HG02610 (cell line): Measurements from ENCODE around the gene HOXB1.

Source experiments
- ATAC-seq: cut with Tn5 transposase; IDR thresholded peaks from one replicate; pipeline ENCODE4 v1.9.1; 2021; ENCODE audit warnings: mild to moderate bottlenecking, moderate library complexity; ENCODE audit not compliant: unreplicated experiment

HOXB1 gene

DNA sequence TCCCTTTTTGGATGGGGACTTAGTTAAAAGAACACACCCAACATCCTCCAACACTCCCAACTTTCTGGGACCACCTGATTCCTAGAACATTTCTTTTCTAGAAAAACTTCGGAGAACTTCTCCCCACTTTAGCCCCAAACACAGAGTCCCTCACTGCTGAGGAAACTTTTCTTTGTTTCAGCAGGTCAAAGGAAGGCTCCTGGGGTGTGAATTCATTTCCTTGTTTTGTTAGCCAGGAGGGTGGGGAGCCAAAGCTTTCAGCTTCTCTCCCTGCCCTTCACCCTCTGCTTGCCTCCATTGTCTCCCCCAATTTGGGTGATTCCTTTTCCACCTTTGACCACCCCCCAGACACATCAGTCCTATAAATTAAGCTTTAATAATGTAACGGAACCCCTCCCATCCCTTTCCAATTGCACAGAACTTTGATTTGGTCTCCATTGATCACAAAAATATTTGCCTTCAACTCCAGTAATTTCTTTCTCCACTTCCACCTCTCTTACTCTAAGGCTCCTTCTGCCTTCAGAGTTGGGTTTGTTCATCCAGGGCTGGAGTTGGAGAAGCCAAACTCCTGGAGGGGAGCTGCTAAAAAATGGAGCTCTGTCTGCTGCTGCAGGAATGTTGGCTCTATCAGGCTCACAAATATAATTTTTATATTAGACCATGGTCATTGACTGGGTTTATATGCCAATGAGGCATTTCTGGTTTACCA, 37.0 kb upstream of the HOXB1 start:
- ATAC-seq, result no peak

DNA sequence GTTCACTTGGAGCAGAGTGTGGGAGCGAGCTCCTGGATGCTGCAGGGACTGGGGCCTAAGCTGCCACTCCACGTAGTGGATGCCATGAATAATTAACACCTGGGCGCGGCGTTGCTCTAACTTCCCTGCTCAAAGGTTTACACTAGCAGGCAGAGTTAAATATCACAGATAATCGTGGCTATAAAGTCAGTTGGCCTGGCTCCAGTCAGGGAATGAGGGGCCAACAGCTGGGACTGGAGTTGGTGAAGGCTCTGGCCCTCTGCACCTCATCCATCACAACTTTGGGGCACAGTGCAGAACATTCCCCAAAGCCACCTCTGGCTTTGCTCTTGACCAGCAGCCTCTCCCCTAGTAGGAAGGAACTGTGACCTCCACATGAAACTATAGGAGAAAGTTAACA, 36.4 kb upstream of the HOXB1 start:
- no peak for ATAC-seq

DNA sequence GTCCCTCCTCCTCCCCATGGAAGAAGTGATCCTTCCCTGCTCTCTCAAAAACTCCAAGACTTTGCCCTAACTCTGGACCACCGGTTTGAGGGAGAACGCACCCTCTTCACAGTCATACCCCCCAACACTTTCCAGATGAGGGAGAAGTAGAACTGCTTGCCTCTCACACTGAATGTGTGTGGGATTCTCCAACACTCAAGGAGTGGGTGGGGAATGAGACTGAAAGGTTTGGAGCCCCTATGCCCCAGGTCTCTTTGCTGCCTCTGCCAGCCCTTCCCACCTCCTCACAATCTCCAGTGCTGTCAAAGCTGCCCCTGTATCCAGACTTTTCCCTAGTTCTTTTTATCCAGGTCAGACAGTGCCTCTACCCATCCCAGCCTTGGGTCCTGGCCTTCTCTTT, 35.9 kb upstream of the HOXB1 start:
- ATAC-seq, result no peak

DNA sequence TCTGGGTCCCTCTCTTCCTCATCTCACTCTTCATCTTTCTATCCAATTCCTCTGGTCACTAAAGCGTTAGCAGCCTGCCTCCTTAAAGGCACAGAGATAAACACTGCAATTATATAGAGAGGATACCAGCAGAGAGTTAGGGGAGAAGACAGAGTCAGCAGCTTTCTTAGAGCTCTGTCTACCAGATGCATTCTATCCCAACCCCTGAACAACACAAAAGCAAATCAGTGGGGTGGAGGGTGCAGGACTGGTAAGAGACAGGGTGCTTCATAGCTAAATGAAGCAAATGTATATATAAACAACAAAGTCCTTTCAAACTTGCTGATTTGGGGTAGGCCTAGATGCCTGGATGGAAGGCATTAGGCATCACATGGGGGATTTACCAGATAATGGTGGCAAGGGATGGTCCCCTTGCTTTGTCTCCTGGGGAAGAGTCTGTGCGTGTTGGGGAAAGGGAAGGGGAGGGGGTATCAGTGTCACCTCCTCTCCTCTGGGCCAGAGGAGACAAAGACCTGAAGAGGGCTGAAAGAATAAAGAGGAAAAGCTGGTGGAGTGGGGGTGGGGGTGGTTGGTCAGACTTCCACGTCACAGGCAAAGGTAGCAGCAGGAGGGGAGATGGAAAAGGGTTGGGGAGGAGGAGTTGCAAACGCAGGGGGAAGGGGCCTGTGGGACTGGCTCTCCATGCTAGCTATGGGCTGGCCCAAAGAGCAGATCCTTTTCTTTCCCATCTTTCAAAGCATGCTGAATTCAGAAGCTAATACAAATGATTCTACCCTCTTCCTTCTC, 35.3 kb upstream of the HOXB1 start:
- no peak for ATAC-seq

DNA sequence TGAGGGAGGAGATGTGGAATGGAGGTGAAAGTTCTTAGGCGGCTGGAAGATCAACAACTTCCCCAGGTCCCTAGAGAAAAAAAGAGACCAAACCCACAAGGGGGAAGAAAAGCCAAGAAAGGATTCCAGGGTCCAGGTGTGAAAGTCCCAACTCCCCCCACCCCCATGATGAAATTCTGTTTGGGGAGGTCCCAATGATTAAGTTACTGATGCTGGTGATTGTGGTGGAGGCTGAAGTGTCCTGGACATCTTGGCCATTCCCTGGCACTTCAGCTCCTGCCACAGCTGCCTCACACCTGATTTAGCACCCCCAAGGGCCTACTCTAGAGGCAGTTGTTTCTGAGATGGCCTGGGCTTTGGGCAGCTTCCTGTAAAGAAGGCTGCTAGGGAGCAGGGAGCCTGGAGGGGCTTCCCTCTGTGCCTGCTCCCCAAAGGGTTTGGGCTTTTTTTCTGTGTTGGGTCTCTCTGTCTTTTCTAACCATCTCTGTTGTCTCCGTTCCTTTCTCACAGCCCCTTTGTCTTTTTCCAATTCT, 34.3 kb upstream of the HOXB1 start:
- ATAC-seq, result no peak

DNA sequence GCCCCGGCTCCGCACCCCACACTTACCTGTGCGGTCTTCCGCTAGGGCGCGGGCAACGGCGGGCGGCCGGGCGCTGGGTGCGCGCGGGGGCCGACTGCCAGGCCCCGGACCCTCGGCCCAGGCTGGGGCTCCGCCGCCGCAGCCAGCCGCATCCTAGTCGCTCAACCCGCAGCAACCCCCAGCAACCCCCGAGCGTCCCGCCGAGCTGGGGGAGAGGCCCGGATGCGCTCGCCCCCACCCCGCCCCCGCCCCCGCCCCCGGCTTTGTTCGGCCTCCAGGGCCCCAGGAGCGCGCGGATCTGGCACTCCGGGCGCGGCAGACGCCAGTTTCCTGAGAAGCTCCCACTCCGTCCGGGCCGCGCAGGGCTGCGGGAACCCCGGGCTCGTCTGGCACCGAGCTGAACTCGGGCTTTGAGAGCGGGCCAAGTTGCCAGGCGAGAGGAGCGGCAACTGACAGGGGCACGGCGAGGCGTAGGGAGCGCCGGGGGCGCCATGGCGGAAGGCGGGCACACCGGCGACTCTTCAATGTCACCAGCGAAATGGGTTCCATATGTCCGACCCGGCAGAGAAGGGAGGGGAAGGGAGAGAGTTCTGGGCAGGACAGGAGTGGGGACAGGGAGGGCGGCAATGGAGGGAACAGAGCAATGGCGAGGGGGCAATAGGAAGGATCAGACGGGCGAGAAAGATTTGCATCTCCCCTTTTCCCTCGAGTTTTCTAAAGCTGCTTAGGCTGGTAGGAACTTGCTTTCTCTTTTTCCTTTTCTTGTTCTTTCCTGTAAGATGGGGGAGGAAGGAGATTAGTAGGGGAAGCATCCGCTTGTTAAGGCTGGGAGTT, 33.6 kb upstream of the HOXB1 start:
- no peak for ATAC-seq

DNA sequence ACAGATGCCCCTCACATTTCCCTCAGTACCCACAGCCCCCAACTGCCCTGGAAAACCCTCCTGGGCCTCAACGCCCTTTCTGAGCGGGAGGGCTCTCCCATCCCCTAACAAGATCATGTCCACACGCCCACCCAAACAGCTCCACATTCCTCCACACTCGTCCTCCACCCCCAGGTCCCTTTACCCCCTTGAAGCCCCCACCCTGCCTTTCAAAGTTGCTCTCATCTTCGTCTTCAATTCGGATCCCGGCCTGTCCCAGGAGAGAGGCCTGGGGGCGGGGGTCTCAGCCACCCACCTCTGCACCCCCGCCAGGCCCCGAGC, 33.0 kb upstream of the HOXB1 start:
- no peak for ATAC-seq

DNA sequence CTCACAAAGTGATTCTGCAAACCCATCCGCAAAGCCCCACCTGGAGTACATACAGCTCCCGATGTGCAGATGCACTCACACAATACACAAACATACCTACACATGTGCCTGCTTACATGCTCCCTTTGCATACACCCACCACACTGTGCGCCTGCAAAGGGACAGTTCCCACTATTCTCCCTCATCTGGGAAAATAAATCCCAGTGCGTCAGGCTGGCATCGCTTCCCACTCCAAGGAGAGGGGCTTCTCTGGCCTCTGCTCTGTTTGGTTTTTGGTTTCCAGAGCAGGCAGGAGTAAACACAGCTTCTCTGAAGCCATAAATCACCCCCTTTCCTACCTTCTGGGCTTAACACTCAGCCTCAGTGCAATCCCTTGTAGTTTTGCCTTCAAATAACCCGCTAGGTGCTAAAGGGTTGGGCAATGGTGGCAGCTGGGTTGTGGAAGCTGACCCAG, 32.6 kb upstream of the HOXB1 start:
- ATAC-seq, result no peak

DNA sequence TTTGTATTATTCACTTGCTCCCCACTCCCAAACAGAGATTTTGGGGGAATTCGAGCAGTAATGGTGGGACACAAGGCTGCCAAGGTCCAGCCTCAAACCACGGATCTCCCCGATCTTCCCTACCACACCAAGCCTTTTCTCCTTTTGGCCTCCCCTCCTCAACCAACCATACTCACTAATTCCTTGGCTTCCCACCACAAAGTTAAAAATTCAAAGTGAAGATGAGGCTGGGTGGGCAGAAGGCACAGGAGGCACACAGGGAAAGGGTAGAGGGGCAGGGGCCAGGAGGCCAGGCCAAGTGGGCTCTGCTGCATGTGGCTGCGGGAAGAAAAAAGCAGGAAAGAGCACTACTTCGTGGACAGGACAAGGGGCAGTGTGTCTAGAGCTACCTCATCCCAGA, 32.1 kb upstream of the HOXB1 start:
- no peak for ATAC-seq

DNA sequence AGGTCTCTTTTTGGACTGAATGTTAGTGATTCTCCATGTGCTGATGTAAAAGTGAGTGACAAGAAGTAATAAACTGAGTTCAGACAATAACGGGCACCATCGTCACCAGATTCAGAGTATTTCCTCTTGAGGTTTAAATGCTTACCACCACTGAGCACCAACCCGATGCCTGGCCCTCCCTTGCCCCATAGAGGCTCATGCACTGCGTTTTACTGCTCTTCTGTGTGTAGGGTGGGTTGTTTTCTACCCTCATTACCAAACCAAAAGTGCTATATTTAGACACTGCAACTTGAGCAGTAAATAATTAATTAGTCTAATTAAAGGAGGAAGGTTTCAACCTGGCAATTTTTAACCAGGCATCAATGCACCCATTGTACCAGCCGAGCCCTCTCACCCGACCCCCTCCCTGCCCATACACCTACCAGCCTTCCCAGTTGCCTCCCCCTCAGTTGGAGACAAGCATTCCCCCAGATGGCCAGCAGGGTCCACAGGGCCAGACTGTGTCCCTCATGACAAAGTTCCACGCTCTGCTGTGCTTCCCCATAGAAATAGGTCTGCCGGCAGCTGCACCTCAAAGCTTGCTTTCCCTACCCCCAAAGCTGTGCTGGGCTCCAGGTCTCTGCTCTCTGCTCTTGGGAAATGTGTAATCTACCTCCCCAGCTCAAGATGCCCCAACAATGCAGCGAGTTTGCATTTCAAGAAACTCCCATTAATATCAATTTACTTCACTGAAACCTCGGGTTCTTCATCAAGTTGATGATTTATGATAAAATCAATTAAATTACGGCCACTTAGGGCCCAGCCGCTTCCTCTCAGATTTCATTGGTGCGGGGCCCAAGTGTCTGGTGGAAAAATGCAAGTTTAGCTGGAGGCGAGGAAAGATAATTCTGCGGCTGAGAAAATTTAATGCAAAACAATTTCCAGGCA, 31.3 kb upstream of the HOXB1 start:
- ATAC-seq, result no peak

DNA sequence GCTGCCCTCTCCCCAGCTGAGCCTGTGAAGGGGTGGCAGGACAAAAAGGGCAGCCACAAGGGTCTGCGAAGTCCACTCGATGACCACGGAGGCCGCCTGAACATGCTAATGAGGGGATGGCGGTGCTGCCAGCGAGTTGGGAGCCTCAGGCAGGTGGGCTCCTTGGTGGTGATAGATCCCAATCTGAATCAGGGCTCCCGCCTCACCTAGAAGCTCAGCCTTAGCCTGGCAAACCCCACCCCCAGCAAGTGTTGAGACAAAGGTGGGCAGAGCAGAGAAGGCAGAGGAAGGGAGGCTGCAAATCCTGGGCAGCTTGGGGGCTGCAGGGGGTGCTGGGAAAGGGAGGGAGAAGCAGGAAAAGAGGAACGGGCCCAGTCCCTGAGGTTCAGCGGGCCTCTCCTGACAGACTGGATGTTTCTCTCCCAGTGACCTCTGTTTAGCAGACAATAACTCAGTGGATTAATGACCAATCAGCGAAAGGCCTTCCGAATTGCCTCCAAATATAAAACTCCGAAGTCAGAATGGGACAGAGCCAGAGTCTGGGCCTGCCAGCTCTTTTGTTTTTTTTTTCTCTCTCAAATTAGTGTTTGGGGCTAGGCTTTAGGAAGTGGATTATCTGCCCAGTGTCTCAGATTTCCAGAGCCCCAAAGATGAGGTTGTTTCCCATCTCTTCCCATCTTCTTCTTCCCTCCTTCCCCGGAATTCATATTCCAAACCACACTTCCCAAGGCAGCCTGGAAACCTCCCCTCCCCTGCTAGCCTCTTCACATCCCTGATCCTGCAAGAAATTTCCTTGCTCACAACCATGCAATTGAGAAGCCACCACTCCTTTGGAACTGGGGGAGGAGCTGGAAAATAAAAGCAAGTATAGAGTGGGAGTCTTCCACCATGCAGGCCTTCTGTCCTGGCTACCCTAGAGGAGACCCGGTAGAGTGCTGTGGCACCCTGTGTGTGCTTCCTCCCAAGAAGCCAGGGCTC, 29.3 kb upstream of the HOXB1 start:
- no peak for ATAC-seq

DNA sequence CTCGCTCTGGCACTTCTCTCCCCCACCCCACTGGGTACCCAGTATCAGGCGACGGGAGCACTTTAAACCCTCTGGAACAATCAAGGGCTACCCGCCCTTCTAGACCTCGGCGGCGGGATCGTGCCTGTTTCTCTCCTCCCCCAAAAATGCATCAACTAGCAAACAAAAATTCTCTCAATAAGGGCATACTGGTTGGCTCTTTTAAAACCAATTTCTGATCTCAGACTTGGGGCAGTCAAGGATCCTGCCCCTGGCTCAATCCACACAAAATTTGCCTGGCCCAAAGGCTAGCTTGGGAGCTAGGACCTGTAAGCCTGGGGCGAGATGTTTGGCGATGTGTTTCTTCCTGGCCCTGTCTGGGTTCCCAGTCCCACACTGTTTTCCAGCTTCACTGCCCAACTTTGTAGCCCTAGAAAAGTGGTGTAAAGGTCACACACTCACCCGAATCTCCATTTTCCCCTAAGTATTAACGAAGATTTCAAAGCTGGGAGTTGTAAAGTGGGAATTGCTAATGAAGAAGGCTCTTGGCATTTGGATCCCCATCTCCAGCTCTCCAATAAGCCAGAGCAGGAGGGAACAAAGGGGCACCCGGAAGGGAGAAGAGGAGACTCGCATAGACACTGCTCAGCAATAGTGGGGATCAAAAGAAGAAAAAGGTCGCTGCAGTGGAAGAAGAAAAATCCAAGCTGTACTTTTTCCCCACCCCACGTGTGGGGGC, 28.5 kb upstream of the HOXB1 start:
- ATAC-seq, result no peak

DNA sequence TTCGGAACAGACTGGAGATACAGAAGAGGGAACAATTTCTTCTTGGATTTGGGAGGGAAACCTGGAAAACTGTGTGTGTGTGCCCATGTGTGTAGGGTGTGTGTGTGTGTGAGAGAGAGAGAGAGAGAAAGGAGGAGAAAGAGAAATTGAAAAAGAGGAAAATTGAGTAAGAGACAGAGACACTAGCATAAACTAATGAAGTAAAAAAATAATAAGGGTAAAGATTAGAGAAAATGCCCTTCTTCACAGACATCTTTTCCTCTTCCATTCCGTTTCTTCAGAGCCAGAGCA, 28.0 kb upstream of the HOXB1 start:
- ATAC-seq, result no peak

DNA sequence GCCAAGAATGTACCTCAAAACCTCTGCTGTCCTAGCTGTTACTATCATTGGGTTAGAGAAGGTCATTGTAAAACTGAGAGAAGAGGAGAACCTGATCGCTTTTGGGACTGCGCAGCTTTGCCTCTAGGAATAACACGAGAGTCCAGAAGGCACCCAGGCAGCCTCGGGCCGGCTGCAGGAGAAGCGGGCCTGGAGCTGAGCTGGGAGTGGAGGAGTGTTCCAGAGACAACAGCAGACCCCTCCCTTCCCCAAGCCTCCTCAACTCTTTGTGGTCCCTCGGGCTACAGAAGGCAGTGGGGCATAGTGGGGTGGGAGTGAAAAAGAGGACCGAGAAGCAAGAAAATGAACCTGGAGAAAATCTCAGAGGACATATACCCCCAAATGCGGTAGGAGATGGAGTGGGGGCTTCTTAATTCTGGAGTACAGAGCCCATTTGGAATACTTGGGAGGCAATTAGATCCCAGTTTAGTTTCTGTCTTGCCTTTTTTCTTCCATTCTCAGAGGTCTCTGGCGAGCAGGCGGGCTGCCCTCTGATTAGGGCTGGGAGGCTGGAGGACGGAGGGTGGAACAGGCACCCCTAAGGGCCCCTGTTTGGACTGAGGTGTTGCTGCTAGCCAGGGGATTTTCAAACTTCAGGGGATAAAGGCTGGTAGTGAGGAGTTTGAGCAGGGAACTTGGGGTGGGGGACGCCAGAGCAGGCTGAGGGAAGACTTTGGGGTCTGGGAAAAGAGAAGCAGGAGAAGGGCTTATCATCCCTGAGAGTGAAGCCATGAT, 27.4 kb upstream of the HOXB1 start:
- no peak for ATAC-seq

DNA sequence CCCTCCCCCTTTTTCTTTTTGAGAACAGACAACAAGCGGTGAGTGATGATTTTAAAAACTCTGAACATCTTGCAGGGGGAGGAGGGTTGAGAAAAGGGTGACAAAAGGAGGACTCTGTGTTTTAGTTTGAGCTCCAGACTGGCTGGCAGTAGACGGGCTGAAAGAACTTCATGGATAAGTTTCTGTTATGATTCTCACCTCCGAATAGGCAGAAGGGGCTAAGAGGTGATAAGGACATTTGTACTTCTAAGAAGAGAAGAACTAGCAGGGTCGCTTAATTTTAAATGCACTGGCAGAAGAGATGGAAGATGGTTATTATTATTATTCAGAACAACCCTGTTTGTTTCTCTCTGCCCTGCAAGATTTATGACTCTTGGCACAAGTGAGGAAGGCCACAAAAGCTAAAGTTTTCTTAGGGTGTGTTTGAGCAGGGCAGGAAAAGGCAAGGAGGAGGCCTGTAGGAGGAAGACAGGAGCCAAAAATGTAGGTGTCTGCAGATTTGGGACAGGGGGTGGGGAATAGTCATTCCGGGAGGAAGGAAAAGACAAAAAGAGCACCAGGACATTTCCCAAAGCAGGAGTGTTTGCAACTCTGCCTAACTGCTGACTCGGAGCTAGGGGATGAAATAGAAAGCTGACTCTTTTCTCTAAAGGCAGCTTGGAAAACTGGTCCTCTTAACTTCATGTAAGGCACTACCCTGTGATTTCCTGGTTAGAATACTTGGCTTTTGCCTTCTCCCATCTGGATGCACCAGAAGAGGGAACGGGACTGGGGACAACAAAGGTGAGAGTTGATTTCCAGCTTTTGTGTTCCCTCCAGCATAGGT, 26.0 kb upstream of the HOXB1 start:
- no peak for ATAC-seq

DNA sequence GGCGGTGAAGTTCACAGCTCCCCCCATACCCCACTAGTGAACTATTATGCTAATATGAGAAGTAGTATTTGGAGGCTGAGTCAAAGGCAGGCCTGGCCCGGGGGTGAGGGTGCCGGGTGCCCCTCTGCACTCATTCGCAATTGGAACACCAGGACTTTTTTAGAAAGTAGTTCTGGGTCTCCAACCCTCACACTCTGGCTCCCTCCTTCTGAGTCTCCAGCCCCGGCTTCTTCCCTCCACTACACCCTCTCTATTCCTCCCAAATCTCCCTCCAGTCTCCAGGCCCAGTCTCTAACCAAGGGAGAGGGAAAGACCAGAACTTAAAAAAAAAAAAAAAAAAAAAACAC, 25.4 kb upstream of the HOXB1 start:
- ATAC-seq, result no peak
